ENCODE data around the gene UTS2R.

GRCh38 chr17:82323514-82324234 is 47.9 kb upstream of the UTS2R start:
- TF ChIP-seq CTCF (IDR thresholded peaks at IDR 0.05; ENCODE audit: insufficient read depth, low read length), result no peak
- TF ChIP-seq REST (IDR thresholded peaks at IDR 0.05; ENCODE audit: insufficient replicate concordance, low read depth), result no peak

Measured in HL-60 (cell line).